GM10248 (cell line): ENCODE data around the gene MCM3AP.

ENCODE experiments used
- CTCF ChIA-PET: fragments of 300-600 bp; sonication (Branson Sonifier 250); formaldehyde crosslinking; extraction: SDS; loops from one replicate; lab custom pipeline; 2021; ENCODE audit warnings: antibody characterized with exemption; lab: Yijun Ruan, JAX
- POLR2A ChIA-PET: fragments of 350-650 bp; sonication (Branson Sonifier 250); formaldehyde crosslinking; extraction: SDS; loops from one replicate; lab custom pipeline; 2020; ENCODE audit warnings: antibody characterized with exemption; lab: Yijun Ruan, JAX
- DNase-seq: peaks from one replicate; pipeline ENCODE4 v3.0.0; 2012; ENCODE audit errors: extremely low spot score
- CTCF ChIP-seq: IDR thresholded peaks from 2 replicates; pipeline ENCODE4 v1.5.1; 2012; ENCODE audit warnings: mild to moderate bottlenecking, low read depth; ENCODE audit errors: extremely low read depth, missing control alignments, control extremely low read depth

The MCM3AP gene

GRCh38 chr21:46301759-46302158 lies 16.3 kb upstream of the MCM3AP start:
- POLR2A ChIA-PET, result interaction anchor here (0.5 kb wide), 1 partner anchor 76 kb away, joined by 4 read pairs; no protein-coding TSS in a partner anchor
- TF ChIP-seq CTCF, result no peak
- CTCF ChIA-PET, result interaction anchor here (1.9 kb wide), 1 partner anchor 9 kb away, joined by 7 read pairs; no protein-coding TSS in a partner anchor
- no peak for DNase-seq

GRCh38 chr21:46299167-46299566 lies 13.8 kb upstream of the MCM3AP start:
- DNase-seq, result no peak
- ChIA-PET POLR2A (interaction anchor here (0.7 kb wide), 1 partner anchor 45 kb away, joined by 3 read pairs; no protein-coding TSS in a partner anchor), CTCF (no interaction called here)
- no peak for TF ChIP-seq CTCF

- no peak for TF ChIP-seq CTCF
- no peak for DNase-seq
- ChIA-PET CTCF (interaction anchor here (1.1 to 1.9 kb wide), 2 partner anchors 13 to 28 kb away, joined by 3 to 5 read pairs; a partner anchor contains a TSS), POLR2A (no interaction called here)
These were observed 12.2 kb upstream of the MCM3AP start for GRCh38 chr21:46297338-46298271.

GRCh38 chr21:46295996-46296752 lies 10.8 kb upstream of the MCM3AP start:
- ChIA-PET CTCF (interaction anchor here (1.1 to 1.9 kb wide), 4 partner anchors 12 to 101 kb away, joined by 3 to 5 read pairs (median 3); a partner anchor contains a TSS), POLR2A (interaction anchor here (0.6 kb wide), 1 partner anchor 240 kb away, joined by 3 read pairs; no protein-coding TSS in a partner anchor)
- no peak for TF ChIP-seq CTCF
- DNase-seq, result peak; percentile 65

- POLR2A ChIA-PET, result no interaction called here
- CTCF ChIA-PET, result interaction anchor here (1.4 kb wide), 3 partner anchors 10 to 100 kb away, joined by 3 to 4 read pairs (median 3); partner anchors contain the start of genes MCM3AP and YBEY
- TF ChIP-seq CTCF, result no peak
- no peak for DNase-seq
These were observed 9.9 kb upstream of the MCM3AP start for GRCh38 chr21:46295177-46295770.
